ENCODE results near the gene MYZAP. TPM values are rescaled to one million over a fixed set of nuclear protein-coding genes. Genes with fewer than 3 reads are reported as not detected.

Gene MYZAP
- total and polyA plus RNA-seq, 2 of the 13 experiments (the other 11 are each of a cell fraction or from before 2014, with no cell fraction given) = not detected

DNA sequence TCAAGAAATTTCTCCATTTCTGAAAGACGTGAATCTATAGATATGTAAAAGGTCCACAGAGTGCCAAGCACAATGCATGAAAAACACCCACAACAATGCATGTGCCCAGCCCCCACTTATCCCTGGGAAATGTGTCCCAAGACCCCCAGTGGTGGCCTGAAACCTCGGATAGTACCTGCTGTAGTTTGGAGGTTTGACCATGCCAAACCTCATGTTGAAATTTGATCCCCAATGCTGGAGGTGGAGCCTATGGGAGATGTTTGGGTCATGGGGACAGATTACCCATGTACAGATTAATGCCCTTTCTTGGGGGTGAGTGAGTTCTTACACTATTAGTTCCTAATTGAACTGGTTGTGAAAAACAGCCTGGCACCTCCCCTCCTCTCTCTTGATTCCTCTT, 21.4 kb upstream of the MYZAP start:
- Histone ChIP-seq H3K9ac (ENCODE audit: insufficient read depth, low read depth, low read length) (no peak overlapping the region), H3K79me2 (ENCODE audit: insufficient read depth, low read length) (no peaks in the 10 kb centered on the region), H3K9me3 (ENCODE audit: low read length) (no peaks in the 10 kb centered on the region), H3K4me1 (ENCODE audit: insufficient read depth, low read length) (no peaks in the 10 kb centered on the region), H3K27ac (ENCODE audit: extremely low read length, insufficient read depth, low read length) (no peak overlapping the region), H3K4me3 (replicated peaks in 1 of 3; ENCODE audit: insufficient read depth in 1 of 3, low read depth in 2 of 3, low read length in 3 of 3) (no peak overlapping the region), H2AFZ (ENCODE audit: low read length) (no peak overlapping the region), H4K20me1 (ENCODE audit: insufficient read depth, low read length) (no peaks in the 10 kb centered on the region), H3K4me2 (ENCODE audit: low read depth, low read length) (no peak overlapping the region), H3K36me3 (replicated peaks in 1 of 2; ENCODE audit: control insufficient read depth in 1 of 2, insufficient read depth in 2 of 2, low read length in 2 of 2) (no peaks in the 10 kb centered on the region), H3K27me3 (ENCODE audit: control insufficient read depth in 1 of 2, insufficient read depth in 2 of 2, low read length in 2 of 2) (0 out of 5 replicates have a peak, but pooled peaks cover 0 to 3% of the 10 kb centered on the region in 2 experiments)
- DNase-seq (ENCODE audit: low spot score) = no peak
- no peak for TF ChIP-seq MAFK (conservative IDR thresholded peaks at IDR 0.05 in 1 of 2, IDR thresholded peaks at IDR 0.05 in 1 of 2; ENCODE audit: low read length in 2 of 2)
- no peak for TF ChIP-seq CEBPB (IDR thresholded peaks at IDR 0.05; ENCODE audit: borderline replicate concordance, low read depth, low read length)
- intact Hi-C loops (cut with micrococcal nuclease; ENCODE audit: unreplicated experiment) (no loop called here), in situ Hi-C loops (cut with HindIII; ENCODE audit: extremely low pct_ligation_motif_present, low pct_unique_long_range_greater_than_20kb) (no loop called here)
- ATAC-seq = no peak
- no TSS peak for BruUV-seq (replicated peaks)
- WGBS (ENCODE audit: low lambda C conversion rate) = 100% methylated on average over 1 of the region's 2 CpGs
- CTCF ChIA-PET (ENCODE audit: low intra/inter-chr PET ratio, low total read pairs) = no interaction called here
- POLR2A ChIA-PET = no interaction called here
- no peak for FAIRE-seq

DNA sequence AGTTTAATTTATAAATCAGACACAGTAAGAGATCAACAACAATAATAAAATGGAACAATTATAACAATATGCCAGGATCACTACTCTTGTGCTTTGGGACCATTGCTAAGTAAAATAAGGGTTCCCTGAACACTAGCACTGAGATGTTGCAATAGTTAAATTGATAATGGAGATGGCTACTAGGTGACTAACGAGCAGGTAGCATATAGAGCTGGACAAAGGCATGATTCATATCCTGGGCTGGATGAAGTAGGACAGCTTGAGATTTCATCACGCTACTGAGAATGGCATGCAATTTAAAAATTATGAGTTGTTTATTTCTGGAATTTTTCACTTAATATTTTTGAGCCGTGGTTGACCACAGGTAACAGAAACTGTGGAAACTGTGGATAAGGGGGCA, 20.7 kb upstream of the MYZAP start:
- ChIA-PET CTCF (ENCODE audit: low intra/inter-chr PET ratio, low total read pairs) (no interaction called here), POLR2A (no interaction called here)
- no peak for ATAC-seq
- Histone ChIP-seq H3K9me3 (ENCODE audit: low read length) (no peaks in the 10 kb centered on the region), H3K4me2 (ENCODE audit: low read depth, low read length) (no peak overlapping the region), H3K36me3 (replicated peaks in 1 of 2; ENCODE audit: control insufficient read depth in 1 of 2, insufficient read depth in 2 of 2, low read length in 2 of 2) (no peaks in the 10 kb centered on the region), H3K79me2 (ENCODE audit: insufficient read depth, low read length) (no peaks in the 10 kb centered on the region), H2AFZ (ENCODE audit: low read length) (no peak overlapping the region), H3K4me1 (ENCODE audit: insufficient read depth, low read length) (no peaks in the 10 kb centered on the region), H4K20me1 (ENCODE audit: insufficient read depth, low read length) (no peaks in the 10 kb centered on the region), H3K4me3 (replicated peaks in 1 of 3; ENCODE audit: insufficient read depth in 1 of 3, low read depth in 2 of 3, low read length in 3 of 3) (no peak overlapping the region), H3K27ac (ENCODE audit: extremely low read length, insufficient read depth, low read length) (no peak overlapping the region), H3K9ac (ENCODE audit: insufficient read depth, low read depth, low read length) (no peak overlapping the region), H3K27me3 (ENCODE audit: control insufficient read depth in 1 of 2, insufficient read depth in 2 of 2, low read length in 2 of 2) (0 out of 5 replicates have a peak, but pooled peaks cover 0 to 3% of the 10 kb centered on the region in 2 experiments)
- FAIRE-seq = no peak
- in situ Hi-C loops (cut with HindIII; ENCODE audit: extremely low pct_ligation_motif_present, low pct_unique_long_range_greater_than_20kb) = no loop called here
- 2% methylated on average over 3 of the region's 3 CpGs for WGBS (ENCODE audit: low lambda C conversion rate)
- no TSS peak for BruUV-seq (replicated peaks)
- intact Hi-C loops (cut with micrococcal nuclease; ENCODE audit: unreplicated experiment) = no loop called here
- DNase-seq (ENCODE audit: low spot score) = peak; percentile 16
- TF ChIP-seq REPIN1 (CRISPR knock-in tag; IDR thresholded peaks at IDR 0.05; ENCODE audit: borderline replicate concordance, low read depth) (no peak), GABPB1 (CRISPR knock-in tag; IDR thresholded peaks at IDR 0.05) (no peak), CEBPG (CRISPR knock-in tag; IDR thresholded peaks at IDR 0.05) (peak; percentile 18; the same call in 1 of the 2 replicates), EEA1 (CRISPR knock-in tag; IDR thresholded peaks at IDR 0.05; ENCODE audit: borderline replicate concordance) (no peak), ZFYVE20 (CRISPR knock-in tag; IDR thresholded peaks at IDR 0.05; ENCODE audit: borderline replicate concordance, low read depth) (no peak), FOSL2 (CRISPR knock-in tag; IDR thresholded peaks at IDR 0.05) (peak; percentile 80), ZEB1 (IDR thresholded peaks at IDR 0.05; ENCODE audit: insufficient replicate concordance, low read depth) (no peak), ZNF839 (CRISPR knock-in tag; IDR thresholded peaks at IDR 0.05; ENCODE audit: borderline replicate concordance) (no peak), SRSF1 (optimal IDR thresholded peaks at IDR 0.05; ENCODE audit: low read depth, low read length) (no peak)
- TF ChIP-seq, protein P1, sequence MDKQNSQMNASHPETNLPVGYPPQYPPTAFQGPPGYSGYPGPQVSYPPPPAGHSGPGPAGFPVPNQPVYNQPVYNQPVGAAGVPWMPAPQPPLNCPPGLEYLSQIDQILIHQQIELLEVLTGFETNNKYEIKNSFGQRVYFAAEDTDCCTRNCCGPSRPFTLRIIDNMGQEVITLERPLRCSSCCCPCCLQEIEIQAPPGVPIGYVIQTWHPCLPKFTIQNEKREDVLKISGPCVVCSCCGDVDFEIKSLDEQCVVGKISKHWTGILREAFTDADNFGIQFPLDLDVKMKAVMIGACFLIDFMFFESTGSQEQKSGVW (CRISPR knock-in tag; IDR thresholded peaks at IDR 0.05; ENCODE audit: borderline replicate concordance) = no peak
- TF ChIP-seq, protein P2, sequence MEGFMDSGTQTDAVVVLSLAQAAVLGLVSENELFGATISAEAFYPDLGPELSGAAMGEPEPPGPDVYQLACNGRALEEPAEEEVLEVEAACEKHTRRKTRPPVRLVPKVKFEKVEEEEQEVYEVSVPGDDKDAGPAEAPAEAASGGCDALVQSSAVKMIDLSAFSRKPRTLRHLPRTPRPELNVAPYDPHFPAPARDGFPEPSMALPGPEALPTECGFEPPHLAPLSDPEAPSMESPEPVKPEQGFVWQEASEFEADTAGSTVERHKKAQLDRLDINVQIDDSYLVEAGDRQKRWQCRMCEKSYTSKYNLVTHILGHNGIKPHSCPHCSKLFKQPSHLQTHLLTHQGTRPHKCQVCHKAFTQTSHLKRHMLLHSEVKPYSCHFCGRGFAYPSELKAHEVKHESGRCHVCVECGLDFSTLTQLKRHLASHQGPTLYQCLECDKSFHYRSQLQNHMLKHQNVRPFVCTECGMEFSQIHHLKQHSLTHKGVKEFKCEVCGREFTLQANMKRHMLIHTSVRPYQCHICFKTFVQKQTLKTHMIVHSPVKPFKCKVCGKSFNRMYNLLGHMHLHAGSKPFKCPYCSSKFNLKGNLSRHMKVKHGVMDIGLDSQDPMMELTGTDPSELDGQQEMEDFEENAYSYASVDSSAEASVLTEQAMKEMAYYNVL (CRISPR knock-in tag; IDR thresholded peaks at IDR 0.05; ENCODE audit: borderline replicate concordance) = no peak
- TF ChIP-seq, protein P3, sequence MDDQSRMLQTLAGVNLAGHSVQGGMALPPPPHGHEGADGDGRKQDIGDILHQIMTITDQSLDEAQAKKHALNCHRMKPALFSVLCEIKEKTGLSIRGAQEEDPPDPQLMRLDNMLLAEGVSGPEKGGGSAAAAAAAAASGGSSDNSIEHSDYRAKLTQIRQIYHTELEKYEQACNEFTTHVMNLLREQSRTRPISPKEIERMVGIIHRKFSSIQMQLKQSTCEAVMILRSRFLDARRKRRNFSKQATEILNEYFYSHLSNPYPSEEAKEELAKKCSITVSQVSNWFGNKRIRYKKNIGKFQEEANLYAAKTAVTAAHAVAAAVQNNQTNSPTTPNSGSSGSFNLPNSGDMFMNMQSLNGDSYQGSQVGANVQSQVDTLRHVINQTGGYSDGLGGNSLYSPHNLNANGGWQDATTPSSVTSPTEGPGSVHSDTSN (CRISPR knock-in tag; IDR thresholded peaks at IDR 0.05; ENCODE audit: borderline replicate concordance) = no peak
